Hepatocyte (in vitro differentiated cells): ENCODE measurements around the gene AMY2B.

ENCODE experiments used
- EZH2 ChIP-seq: fragments of 200-600 bp; sonication (generic); IDR thresholded peaks from 2 replicates; pipeline ENCODE4 v1.6.1; 2016; ENCODE audit warnings: antibody characterized with exemption, mild to moderate bottlenecking, borderline replicate concordance
- EZH2phosphoT487 ChIP-seq: fragments of 200-600 bp; sonication (generic); IDR thresholded peaks from one replicate; pipeline ENCODE4 v1.6.1; 2018; ENCODE audit warnings: antibody characterized with exemption, mild to moderate bottlenecking, low read depth, moderate library complexity; ENCODE audit not compliant: unreplicated experiment, severe bottlenecking
- TF ChIP-seq, protein P1 (sequence below): fragments of 200-600 bp; sonication (generic); IDR thresholded peaks from 2 replicates; pipeline ENCODE4 v1.5.1; 2016; ENCODE audit warnings: antibody characterized with exemption, mild to moderate bottlenecking; ENCODE audit not compliant: poor library complexity

DNA sequence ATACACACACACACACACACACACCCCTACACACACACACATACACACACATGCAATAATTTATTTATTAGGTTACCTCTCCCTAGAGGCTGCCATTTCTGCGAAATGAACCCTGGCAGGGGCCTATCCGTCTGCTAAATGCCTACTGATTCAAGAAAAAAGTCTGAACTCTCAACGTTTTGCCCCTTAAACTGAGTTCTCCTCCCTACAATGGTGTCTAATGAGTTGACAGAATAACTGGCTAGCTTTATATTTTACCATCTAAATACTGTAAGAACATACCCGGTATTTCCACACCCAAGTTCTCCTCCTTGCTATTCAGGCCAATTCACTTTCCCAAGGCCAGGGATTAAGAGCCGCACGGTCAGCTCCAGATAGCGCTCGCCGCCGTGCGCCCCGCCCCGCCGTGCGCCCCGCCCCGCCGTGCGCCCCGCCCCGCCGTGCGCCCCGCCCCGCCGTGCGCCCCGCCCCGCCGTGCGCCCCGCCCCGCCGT, 46.2 kb upstream of the AMY2B start:
- TF ChIP-seq, protein P1, sequence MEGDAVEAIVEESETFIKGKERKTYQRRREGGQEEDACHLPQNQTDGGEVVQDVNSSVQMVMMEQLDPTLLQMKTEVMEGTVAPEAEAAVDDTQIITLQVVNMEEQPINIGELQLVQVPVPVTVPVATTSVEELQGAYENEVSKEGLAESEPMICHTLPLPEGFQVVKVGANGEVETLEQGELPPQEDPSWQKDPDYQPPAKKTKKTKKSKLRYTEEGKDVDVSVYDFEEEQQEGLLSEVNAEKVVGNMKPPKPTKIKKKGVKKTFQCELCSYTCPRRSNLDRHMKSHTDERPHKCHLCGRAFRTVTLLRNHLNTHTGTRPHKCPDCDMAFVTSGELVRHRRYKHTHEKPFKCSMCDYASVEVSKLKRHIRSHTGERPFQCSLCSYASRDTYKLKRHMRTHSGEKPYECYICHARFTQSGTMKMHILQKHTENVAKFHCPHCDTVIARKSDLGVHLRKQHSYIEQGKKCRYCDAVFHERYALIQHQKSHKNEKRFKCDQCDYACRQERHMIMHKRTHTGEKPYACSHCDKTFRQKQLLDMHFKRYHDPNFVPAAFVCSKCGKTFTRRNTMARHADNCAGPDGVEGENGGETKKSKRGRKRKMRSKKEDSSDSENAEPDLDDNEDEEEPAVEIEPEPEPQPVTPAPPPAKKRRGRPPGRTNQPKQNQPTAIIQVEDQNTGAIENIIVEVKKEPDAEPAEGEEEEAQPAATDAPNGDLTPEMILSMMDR = no peak
- no peak for TF ChIP-seq EZH2
- no peak for TF ChIP-seq EZH2phosphoT487
